ENCODE results near the gene RASGEF1C. TPM values are rescaled to one million over a fixed set of nuclear protein-coding genes. Genes with fewer than 3 reads are reported as not detected.

Gene RASGEF1C
- total RNA-seq, 2 experiments from 2014 or later, result not detected

- Histone ChIP-seq H3K36me3 (ENCODE audit: insufficient read depth, low read length) (no peaks in the 10 kb centered on the region), H3K27ac (ENCODE audit: low read depth, low read length, poor library complexity, severe bottlenecking) (no peak overlapping the region), H3K79me2 (ENCODE audit: insufficient read depth, low read depth, low read length) (no peaks in the 10 kb centered on the region), H2AFZ (ENCODE audit: low read length) (no peak overlapping the region), H3K9me3 (ENCODE audit: low read length) (no peaks in the 10 kb centered on the region), H4K20me1 (ENCODE audit: insufficient read depth, low read length) (no peaks in the 10 kb centered on the region), H3K9me2 (ENCODE audit: insufficient read depth, low read length) (no peaks in the 10 kb centered on the region), H3K4me1 (ENCODE audit: insufficient read depth, low read length, poor library complexity, severe bottlenecking) (no peaks in the 10 kb centered on the region), H3K4me2 (ENCODE audit: low read length) (no peak overlapping the region), H3K4me3 (ENCODE audit: low read depth, low read length, poor library complexity, severe bottlenecking) (no peak overlapping the region)
- POLR2A ChIA-PET, result interaction anchor here (0.6 kb wide), 1 partner anchor 1095 kb away, joined by 3 read pairs; no protein-coding TSS in a partner anchor
- intact Hi-C loops (cut with micrococcal nuclease; ENCODE audit: unreplicated experiment), result no loop called here
- DNase-seq (ENCODE audit: low spot score), result no peak
- CTCF ChIA-PET (ENCODE audit: unreplicated experiment), result no interaction called here
- no TSS peak for BruUV-seq (replicated peaks)
- TF ChIP-seq CTCF (conservative IDR thresholded peaks at IDR 0.05; ENCODE audit: low read length) (no peak), EZH2phosphoT487 (IDR thresholded peaks at IDR 0.05; ENCODE audit: borderline replicate concordance, low read depth, low read length) (no peak)
Observed at GRCh38 chr5:180119903-180120236, 89.1 kb downstream of the RASGEF1C start.

GRCh38 chr5:180119031-180119902 lies 89.7 kb downstream of the RASGEF1C start:
- Histone ChIP-seq H3K4me1 (ENCODE audit: insufficient read depth, low read length, poor library complexity, severe bottlenecking) (no peaks in the 10 kb centered on the region), H3K4me2 (ENCODE audit: low read length) (no peak overlapping the region), H3K4me3 (ENCODE audit: low read depth, low read length, poor library complexity, severe bottlenecking) (no peak overlapping the region), H3K9me3 (ENCODE audit: low read length) (no peaks in the 10 kb centered on the region), H3K79me2 (ENCODE audit: insufficient read depth, low read depth, low read length) (no peaks in the 10 kb centered on the region), H3K27ac (ENCODE audit: low read depth, low read length, poor library complexity, severe bottlenecking) (no peak overlapping the region), H3K9me2 (ENCODE audit: insufficient read depth, low read length) (no peaks in the 10 kb centered on the region), H3K36me3 (ENCODE audit: insufficient read depth, low read length) (no peaks in the 10 kb centered on the region), H4K20me1 (ENCODE audit: insufficient read depth, low read length) (no peaks in the 10 kb centered on the region), H2AFZ (ENCODE audit: low read length) (no peak overlapping the region)
- intact Hi-C loops (cut with micrococcal nuclease; ENCODE audit: unreplicated experiment), result no loop called here
- no TSS peak for BruUV-seq (replicated peaks)
- POLR2A ChIA-PET, result interaction anchor here (0.6 kb wide), 1 partner anchor 1095 kb away, joined by 3 read pairs; no protein-coding TSS in a partner anchor
- CTCF ChIA-PET (ENCODE audit: unreplicated experiment), result no interaction called here
- TF ChIP-seq CTCF (conservative IDR thresholded peaks at IDR 0.05; ENCODE audit: low read length), result no peak
- no peak for TF ChIP-seq EZH2phosphoT487 (IDR thresholded peaks at IDR 0.05; ENCODE audit: borderline replicate concordance, low read depth, low read length)
- DNase-seq (ENCODE audit: low spot score), result no peak

GRCh38 chr5:180118391-180118791 lies 90.6 kb downstream of the RASGEF1C start:
- BruUV-seq (replicated peaks), result no TSS peak
- DNase-seq (ENCODE audit: low spot score), result no peak
- H3K36me3 ChIP-seq (ENCODE audit: insufficient read depth, low read length), result no peaks in the 10 kb centered on the region
- intact Hi-C loops (cut with micrococcal nuclease; ENCODE audit: unreplicated experiment), result no loop called here
- ChIA-PET POLR2A (interaction anchor here (0.7 kb wide), 1 partner anchor 514 kb away, joined by 3 read pairs; no protein-coding TSS in a partner anchor), CTCF (ENCODE audit: unreplicated experiment) (no interaction called here)
- H3K4me3 ChIP-seq (ENCODE audit: low read depth, low read length, poor library complexity, severe bottlenecking), result no peak overlapping the region
- no peak overlapping the region for H3K4me2 ChIP-seq (ENCODE audit: low read length)
- H3K4me1 ChIP-seq (ENCODE audit: insufficient read depth, low read length, poor library complexity, severe bottlenecking), result no peaks in the 10 kb centered on the region
- TF ChIP-seq EZH2phosphoT487 (IDR thresholded peaks at IDR 0.05; ENCODE audit: borderline replicate concordance, low read depth, low read length), result no peak
- TF ChIP-seq CTCF (conservative IDR thresholded peaks at IDR 0.05; ENCODE audit: low read length), result no peak
- no peak overlapping the region for H3K27ac ChIP-seq (ENCODE audit: low read depth, low read length, poor library complexity, severe bottlenecking)
- no peaks in the 10 kb centered on the region for H4K20me1 ChIP-seq (ENCODE audit: insufficient read depth, low read length)
- H3K79me2 ChIP-seq (ENCODE audit: insufficient read depth, low read depth, low read length), result no peaks in the 10 kb centered on the region
- H2AFZ ChIP-seq (ENCODE audit: low read length), result no peak overlapping the region
- no peaks in the 10 kb centered on the region for H3K9me3 ChIP-seq (ENCODE audit: low read length)
- H3K9me2 ChIP-seq (ENCODE audit: insufficient read depth, low read length), result no peaks in the 10 kb centered on the region
